IPS-NIHi7 (cell line): ENCODE results near the gene ZNF554.
"Not testable (repeated sequence)": the region's sequence is repeated elsewhere in the genome, so short reads cannot be mapped to it uniquely, and the experiment has no call there.

Experiments
- DNase-seq: peaks from one replicate; pipeline ENCODE4 v3.0.0; 2012; ENCODE audit warnings: mixed read lengths; ENCODE audit errors: extremely low spot score

The ZNF554 gene

GRCh38 chr19:2807379-2808128 lies 12.1 kb upstream of the ZNF554 start:
- no peak for DNase-seq

GRCh38 chr19:2808129-2808941 lies 11.3 kb upstream of the ZNF554 start:
- DNase-seq = no peak

- no peak for DNase-seq
Measured at GRCh38 chr19:2809387-2810140, 10.1 kb upstream of the ZNF554 start.

GRCh38 chr19:2810141-2811091 lies 9.3 kb upstream of the ZNF554 start:
- DNase-seq = no peak

GRCh38 chr19:2811221-2811722 lies 8.4 kb upstream of the ZNF554 start:
- DNase-seq = no peak

- DNase-seq = no peak
Measured at GRCh38 chr19:2811735-2812413, 7.8 kb upstream of the ZNF554 start.

GRCh38 chr19:2812414-2813234 lies 7.0 kb upstream of the ZNF554 start:
- no peak for DNase-seq

GRCh38 chr19:2813235-2814160 lies 6.2 kb upstream of the ZNF554 start:
- no peak for DNase-seq

GRCh38 chr19:2814426-2814825 lies 5.2 kb upstream of the ZNF554 start:
- DNase-seq = no peak

- DNase-seq = no peak
Measured at GRCh38 chr19:2815191-2815614, 4.5 kb upstream of the ZNF554 start.

GRCh38 chr19:2815923-2816322 lies 3.7 kb upstream of the ZNF554 start:
- no peak for DNase-seq

GRCh38 chr19:2816641-2817040 lies 3.0 kb upstream of the ZNF554 start:
- DNase-seq = no peak

- DNase-seq = not testable (repeated sequence)
Measured at GRCh38 chr19:2817237-2817829, 2.3 kb upstream of the ZNF554 start.

GRCh38 chr19:2820112-2820702 lies 539 bp downstream of the ZNF554 start:
- DNase-seq = peak; percentile 55

GRCh38 chr19:2822846-2823245 lies 3.2 kb downstream of the ZNF554 start:
- DNase-seq = no peak

GRCh38 chr19:2823646-2824045 lies 4.0 kb downstream of the ZNF554 start:
- DNase-seq = no peak

GRCh38 chr19:2824129-2824528 lies 4.5 kb downstream of the ZNF554 start:
- no peak for DNase-seq

GRCh38 chr19:2827022-2827421 lies 7.4 kb downstream of the ZNF554 start:
- DNase-seq = no peak
